HG02981 (cell line): ENCODE data around the gene ERC2.

Experiments used
- ATAC-seq: cut with Tn5 transposase; IDR thresholded peaks from one replicate; pipeline ENCODE4 v1.9.1; 2021; ENCODE audit warnings: mild to moderate bottlenecking, moderate library complexity; ENCODE audit not compliant: unreplicated experiment

Gene ERC2

GRCh38 chr3:55615694-55616295 is 852.5 kb downstream of the ERC2 start:
- no peak for ATAC-seq

GRCh38 chr3:55615039-55615693 is 853.1 kb downstream of the ERC2 start:
- no peak for ATAC-seq

- ATAC-seq: no peak
These were observed 857.1 kb downstream of the ERC2 start for GRCh38 chr3:55611121-55611520.

- no peak for ATAC-seq
These were observed 858.9 kb downstream of the ERC2 start for GRCh38 chr3:55609230-55609827.

- ATAC-seq: no peak
These were observed 859.8 kb downstream of the ERC2 start for GRCh38 chr3:55608301-55608937.

- ATAC-seq: peak; percentile 89
These were observed 860.4 kb downstream of the ERC2 start for GRCh38 chr3:55607844-55608243.

GRCh38 chr3:55607175-55607574 is 861.1 kb downstream of the ERC2 start:
- no peak for ATAC-seq

GRCh38 chr3:55605443-55606236 is 862.6 kb downstream of the ERC2 start:
- ATAC-seq: no peak

GRCh38 chr3:55604846-55605245 is 863.4 kb downstream of the ERC2 start:
- no peak for ATAC-seq

- ATAC-seq: no peak
These were observed 863.9 kb downstream of the ERC2 start for GRCh38 chr3:55604402-55604801.

- no peak for ATAC-seq
These were observed 866.7 kb downstream of the ERC2 start for GRCh38 chr3:55601366-55602080.

GRCh38 chr3:55598224-55598623 is 870.0 kb downstream of the ERC2 start:
- ATAC-seq: no peak

GRCh38 chr3:55597641-55598040 is 870.6 kb downstream of the ERC2 start:
- ATAC-seq: no peak

- ATAC-seq: no peak
These were observed 872.1 kb downstream of the ERC2 start for GRCh38 chr3:55596212-55596611.

GRCh38 chr3:55595420-55595819 is 872.8 kb downstream of the ERC2 start:
- ATAC-seq: no peak

- no peak for ATAC-seq
These were observed 875.7 kb downstream of the ERC2 start for GRCh38 chr3:55592572-55592971.

- no peak for ATAC-seq
These were observed 876.4 kb downstream of the ERC2 start for GRCh38 chr3:55591888-55592287.

GRCh38 chr3:55588146-55588765 is 880.0 kb downstream of the ERC2 start:
- ATAC-seq: no peak

GRCh38 chr3:55585856-55586255 is 882.4 kb downstream of the ERC2 start:
- ATAC-seq: no peak

- ATAC-seq: no peak
These were observed 883.4 kb downstream of the ERC2 start for GRCh38 chr3:55584716-55585368.
